SJSA1 (cell line): ENCODE measurements around the gene FLRT1. TPM values are rescaled to one million over a fixed set of nuclear protein-coding genes. Genes with fewer than 3 reads are reported as not detected.

ENCODE experiments used
- DNase-seq, 2 experiments: peaks; one replicate each; pipeline ENCODE4 v3.0.0-alpha.2; 2015 to 2020; ENCODE audit warnings: low spot score in 2 of 2, low read depth in 1 of 2
- H3K27ac ChIP-seq: fragments of 250-450 bp; sonication (Bioruptor Pico); 2 replicates; pipeline ENCODE4 v1.5.1; 2020; ENCODE audit warnings: mild to moderate bottlenecking, moderate library complexity
- H3K27me3 ChIP-seq: fragments of 250-450 bp; sonication (Bioruptor Pico); replicated peaks from 2 replicates; pipeline ENCODE4 v1.5.1; 2020; ENCODE audit warnings: mild to moderate bottlenecking, moderate library complexity
- H3K36me3 ChIP-seq: fragments of 250-450 bp; sonication (Bioruptor Pico); 2 replicates; pipeline ENCODE4 v1.5.1; 2020; ENCODE audit warnings: mild to moderate bottlenecking
- H3K4me1 ChIP-seq: fragments of 250-450 bp; sonication (Bioruptor Pico); replicated peaks from 2 replicates; pipeline ENCODE4 v1.6.1; 2021; ENCODE audit warnings: mild to moderate bottlenecking
- H3K4me3 ChIP-seq: fragments of 250-450 bp; sonication (Bioruptor Pico); 2 replicates; pipeline ENCODE4 v1.5.1; 2020; ENCODE audit warnings: mild to moderate bottlenecking
- H3K9me3 ChIP-seq: fragments of 250-450 bp; sonication (Bioruptor Pico); replicated peaks from 2 replicates; pipeline ENCODE4 v1.5.1; 2020; ENCODE audit warnings: mild to moderate bottlenecking
- total RNA-seq: library from RNA; depleted of rRNA; stranded (reverse); fragments of >200 nt; shearing (Covaris generic); gene quantifications from 2 replicates; pipeline ENCODE4 v1.2.3, GENCODE V29; 2014

Gene FLRT1
- total RNA-seq, 1 experiment from 2014 or later, result 0.18 TPM

DNA sequence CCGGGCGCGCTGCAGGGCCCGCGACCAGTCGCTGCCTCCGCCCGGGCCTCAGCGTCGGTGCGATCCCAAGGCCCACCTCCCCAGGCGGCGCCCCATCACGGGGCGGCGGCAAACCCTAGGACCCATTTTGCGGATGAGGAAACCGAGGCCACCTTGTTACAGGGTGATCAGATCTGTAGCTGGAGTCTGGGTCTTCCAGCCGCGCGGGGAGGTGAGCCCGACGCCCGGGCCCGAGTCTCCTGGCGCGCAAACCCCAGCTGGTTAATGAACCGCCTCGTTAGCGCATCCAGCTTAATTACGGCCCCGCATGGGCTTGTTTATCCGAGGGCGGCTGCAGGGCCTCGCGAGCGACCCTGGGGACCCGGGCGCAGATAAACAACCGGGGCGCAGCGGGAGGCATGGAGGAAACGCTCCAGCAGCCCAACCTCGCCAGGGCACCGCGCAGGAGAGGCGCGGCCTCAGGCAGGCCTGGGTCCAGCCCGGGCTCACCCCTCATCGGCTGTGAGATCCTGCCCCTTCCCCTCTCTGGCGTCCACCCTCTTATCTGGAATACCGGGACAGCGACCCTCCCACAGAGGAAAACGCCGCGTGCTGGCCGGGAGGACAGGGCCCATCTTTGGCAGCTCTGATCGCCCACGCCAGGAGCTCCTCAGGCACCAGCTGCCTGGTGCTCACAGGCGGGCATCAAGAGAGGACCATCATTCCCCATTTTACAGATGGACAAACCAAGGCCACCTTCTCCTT, 34.8 kb upstream of the FLRT1 start:
- H3K4me1 ChIP-seq, result peaks cover 7% of the 10 kb centered on the region; the same call in 1 of the 2 replicates
- no peaks in the 10 kb centered on the region for H3K27me3 ChIP-seq
- DNase-seq, result no peak
- peaks cover 71% of the 10 kb centered on the region for H3K36me3 ChIP-seq
- H3K4me3 ChIP-seq, result no peak overlapping the region
- H3K9me3 ChIP-seq, result no peaks in the 10 kb centered on the region; the same call in 1 of the 2 replicates
- H3K27ac ChIP-seq, result no peak overlapping the region

DNA sequence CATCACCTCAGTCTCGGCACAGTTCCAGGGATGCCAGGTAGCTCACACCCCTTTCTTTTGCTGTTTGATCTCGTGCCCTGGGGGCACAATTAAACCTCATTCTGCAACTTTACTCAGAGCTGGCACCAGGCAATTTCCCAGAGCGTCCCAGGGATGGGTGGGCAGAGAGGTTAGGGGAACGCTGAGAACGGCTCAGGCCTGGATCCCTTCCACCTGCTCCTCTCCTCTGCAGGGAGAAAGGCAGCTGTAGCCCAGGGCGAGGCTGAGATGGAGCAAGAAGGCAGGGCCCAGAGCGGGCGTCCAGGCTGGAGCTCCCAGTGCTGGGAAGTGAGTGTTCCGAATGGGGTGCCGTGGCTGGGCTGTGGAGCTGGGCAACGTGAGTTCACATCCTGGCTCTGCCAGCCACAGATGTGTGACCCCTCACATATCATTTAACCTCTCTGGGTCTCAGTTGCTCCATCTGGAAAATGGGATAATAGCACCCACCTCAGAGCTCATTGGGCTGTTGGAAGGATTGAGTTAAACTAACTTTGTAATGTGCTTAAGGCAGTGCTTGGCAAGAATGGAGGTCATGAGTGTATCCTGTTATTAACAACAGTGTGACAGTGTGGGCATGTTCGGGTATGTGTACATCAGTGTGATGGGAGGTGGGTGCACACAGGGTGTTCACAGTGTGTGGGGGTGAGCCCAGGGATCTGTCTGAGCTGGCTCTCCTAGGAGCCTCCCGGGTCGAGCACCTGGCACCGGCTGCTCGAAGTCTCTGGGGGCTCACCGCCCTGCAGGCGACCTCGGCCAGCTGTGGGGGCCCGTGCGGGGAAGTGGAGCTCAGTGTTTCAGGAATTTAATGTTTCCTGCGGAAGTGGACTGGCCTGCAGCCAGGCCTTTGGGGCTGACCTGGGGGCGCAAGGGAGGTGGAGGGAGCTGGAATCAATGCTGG, 34.0 kb upstream of the FLRT1 start:
- H3K36me3 ChIP-seq, result peaks cover 62% of the 10 kb centered on the region
- no peaks in the 10 kb centered on the region for H3K27me3 ChIP-seq
- no peak overlapping the region for H3K27ac ChIP-seq
- H3K4me3 ChIP-seq, result no peak overlapping the region
- peaks cover 10% of the 10 kb centered on the region for H3K4me1 ChIP-seq
- no peak for DNase-seq
- no peaks in the 10 kb centered on the region; the same call in 1 of the 2 replicates for H3K9me3 ChIP-seq

DNA sequence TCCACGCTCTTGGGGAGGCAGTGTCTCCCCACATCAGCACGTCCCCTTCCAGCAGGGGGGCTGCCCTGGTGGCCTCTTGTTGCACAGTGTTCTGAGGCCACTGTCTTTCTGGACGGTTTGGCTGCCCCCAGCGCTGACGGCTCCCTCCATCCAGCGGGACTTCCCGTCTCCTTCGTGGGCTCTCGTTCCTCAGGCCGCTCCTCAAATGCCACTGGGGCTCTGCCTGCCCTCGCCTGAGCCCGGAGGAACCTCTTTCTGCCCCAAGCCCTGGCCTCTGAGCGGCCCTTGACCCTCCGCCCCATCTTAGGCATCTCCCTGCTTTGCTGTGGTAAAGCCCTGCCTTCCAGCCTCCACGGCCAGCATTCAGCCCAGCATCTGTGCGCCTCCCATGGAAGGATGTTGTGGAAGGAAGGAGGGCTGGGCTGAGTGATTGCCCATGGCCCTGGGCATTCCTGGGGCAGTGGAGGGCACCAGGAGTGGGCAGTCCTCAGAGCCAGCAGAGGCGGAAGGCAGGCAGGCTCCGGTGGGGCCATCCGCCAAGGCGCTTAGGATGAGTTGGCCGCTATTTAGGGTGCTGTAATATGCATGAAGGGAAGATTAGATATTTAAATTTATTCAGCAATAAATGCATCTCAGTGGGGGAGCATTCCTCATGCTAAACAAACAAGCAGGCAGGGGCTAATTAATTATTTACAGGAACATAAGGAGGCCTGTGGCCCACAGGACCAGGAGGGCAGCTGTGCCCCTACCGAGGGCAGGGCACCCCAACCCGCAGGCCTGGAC, 31.7 kb upstream of the FLRT1 start:
- DNase-seq, result no peak
- no peak overlapping the region for H3K27ac ChIP-seq
- H3K36me3 ChIP-seq, result peaks cover 40% of the 10 kb centered on the region
- no peaks in the 10 kb centered on the region for H3K27me3 ChIP-seq
- H3K4me1 ChIP-seq, result peaks cover 20% of the 10 kb centered on the region
- no peak overlapping the region for H3K4me3 ChIP-seq
- no peaks in the 10 kb centered on the region; the same call in 1 of the 2 replicates for H3K9me3 ChIP-seq

DNA sequence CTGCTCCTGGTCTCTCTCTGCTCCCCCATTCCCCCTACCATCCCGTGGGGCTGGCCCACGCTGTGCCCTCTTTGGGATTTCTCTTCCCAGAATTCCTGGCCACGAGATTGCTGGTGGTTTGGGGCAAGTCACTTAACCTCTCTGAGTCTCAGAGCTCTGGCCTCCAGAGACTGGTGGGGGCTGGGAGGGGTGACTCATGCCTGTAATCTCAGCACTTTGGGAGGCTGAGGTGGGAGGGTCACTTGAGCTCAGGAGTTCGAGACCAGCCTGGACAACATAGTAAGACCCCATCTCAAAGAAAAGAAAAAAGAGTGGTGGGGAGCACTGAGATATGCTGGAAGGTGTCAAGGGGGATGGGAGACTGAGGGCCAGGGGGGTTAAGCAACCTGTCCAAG, 31.1 kb upstream of the FLRT1 start:
- Histone ChIP-seq H3K27me3 (no peaks in the 10 kb centered on the region), H3K36me3 (peaks cover 34% of the 10 kb centered on the region), H3K27ac (no peak overlapping the region), H3K4me3 (no peak overlapping the region), H3K9me3 (no peaks in the 10 kb centered on the region; the same call in 1 of the 2 replicates), H3K4me1 (peaks cover 20% of the 10 kb centered on the region)
- DNase-seq, result no peak

DNA sequence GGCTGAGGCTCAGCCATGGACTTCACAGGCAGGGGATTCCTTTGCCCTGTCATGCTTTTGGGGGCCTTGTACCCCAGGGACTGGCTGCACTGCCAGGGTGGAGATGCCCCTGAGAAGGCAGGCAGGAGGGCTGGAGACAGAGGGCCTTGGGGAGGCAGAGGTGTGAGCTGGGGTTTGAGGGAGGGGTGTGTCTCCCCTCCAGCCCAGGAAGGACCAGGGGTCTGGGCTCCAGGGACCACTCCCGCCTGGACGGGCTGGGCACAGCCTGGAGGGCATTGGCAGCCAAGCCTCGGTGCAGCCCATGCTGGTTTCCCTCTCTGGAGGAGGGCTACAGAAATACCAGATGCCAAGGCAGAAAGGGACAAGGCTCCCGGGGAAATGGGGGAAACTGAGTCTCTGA, 30.0 kb upstream of the FLRT1 start:
- Histone ChIP-seq H3K4me3 (no peak overlapping the region), H3K27me3 (no peaks in the 10 kb centered on the region), H3K9me3 (no peaks in the 10 kb centered on the region; the same call in 1 of the 2 replicates), H3K4me1 (peaks cover 20% of the 10 kb centered on the region), H3K36me3 (peaks cover 23% of the 10 kb centered on the region), H3K27ac (no peak overlapping the region)
- no peak for DNase-seq

DNA sequence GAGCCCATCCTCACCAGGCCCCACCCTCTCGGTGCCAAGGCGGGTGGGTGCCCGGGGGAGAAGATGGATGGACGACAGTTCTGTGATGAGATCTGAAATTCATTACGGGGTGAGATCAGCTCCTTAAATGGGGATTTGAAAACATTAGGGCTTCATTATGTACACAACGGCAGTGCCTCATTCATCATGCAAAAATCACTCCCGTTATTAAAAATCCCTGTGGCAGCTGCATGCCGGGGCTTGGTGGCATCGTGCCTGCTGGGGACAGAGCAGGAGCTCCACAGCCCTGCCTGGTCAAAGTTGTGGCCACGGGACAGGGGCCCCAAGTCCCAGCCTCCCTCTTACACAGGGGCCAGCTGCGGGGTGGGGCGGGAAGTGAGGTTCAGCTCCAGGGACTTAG, 29.3 kb upstream of the FLRT1 start:
- Histone ChIP-seq H3K4me3 (no peak overlapping the region), H3K9me3 (no peaks in the 10 kb centered on the region), H3K27me3 (no peaks in the 10 kb centered on the region), H3K4me1 (peaks cover 20% of the 10 kb centered on the region), H3K27ac (no peak overlapping the region), H3K36me3 (peaks cover 16% of the 10 kb centered on the region)
- no peak for DNase-seq

DNA sequence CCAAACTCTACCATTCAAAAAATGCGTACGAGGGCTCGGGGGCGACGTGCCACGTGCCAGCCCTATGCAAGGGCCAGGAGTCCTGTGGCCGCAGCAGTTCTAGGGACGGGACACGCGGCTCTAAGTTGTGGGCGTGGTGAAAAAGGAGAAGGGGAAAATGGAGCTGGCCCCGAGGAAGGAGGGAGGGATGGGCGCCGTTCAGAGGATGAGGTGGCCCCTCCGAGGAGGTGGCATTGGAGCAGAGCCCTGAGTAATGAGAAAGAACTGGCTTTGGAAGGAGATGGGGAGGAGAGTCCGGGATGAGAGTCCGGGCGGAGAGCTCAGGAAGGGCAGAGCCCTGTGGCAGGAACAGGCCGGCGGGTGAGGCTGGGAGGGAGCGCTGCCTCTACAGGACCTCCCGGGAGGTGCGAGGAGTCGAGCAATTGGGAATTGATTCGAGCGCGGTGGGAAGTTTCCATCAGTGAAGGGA, 28.5 kb upstream of the FLRT1 start:
- Histone ChIP-seq H3K9me3 (no peaks in the 10 kb centered on the region), H3K27me3 (no peaks in the 10 kb centered on the region), H3K36me3 (peaks cover 9% of the 10 kb centered on the region), H3K4me1 (peaks cover 13% of the 10 kb centered on the region), H3K4me3 (no peak overlapping the region), H3K27ac (no peak overlapping the region)
- peak in 1 of 2 experiments; percentile 36 for DNase-seq

DNA sequence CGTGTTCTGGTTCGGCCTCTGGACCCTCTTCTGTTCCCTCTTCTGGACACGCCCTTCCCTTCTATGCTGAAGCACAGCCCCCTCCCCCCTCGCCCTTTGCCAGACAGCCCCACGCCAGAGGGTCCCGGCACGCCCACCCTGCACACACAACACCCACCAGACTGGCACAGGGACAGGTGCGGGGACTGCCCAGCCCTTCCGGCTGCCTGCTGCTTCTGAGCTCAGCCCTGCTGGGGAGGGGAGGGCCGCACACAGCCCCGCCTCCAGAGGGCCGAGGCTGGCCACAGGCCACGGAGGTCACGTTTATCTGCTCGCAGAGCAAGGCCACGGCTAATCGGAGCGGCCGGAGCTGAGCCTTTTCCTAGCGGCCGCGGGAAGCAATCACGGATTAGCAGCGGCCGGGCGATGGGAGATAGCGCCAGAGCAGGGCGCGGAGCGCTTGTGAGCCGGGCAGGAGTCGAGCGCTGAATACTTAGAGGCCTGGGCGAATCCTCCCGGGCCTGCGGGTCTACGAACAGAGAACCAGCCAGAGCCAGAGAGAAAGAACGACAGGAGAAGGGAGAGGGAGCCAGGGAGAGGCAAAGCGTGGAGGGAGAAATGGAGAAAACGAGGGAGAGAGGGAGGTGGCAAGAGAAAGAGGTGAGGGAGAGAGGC, 28.0 kb upstream of the FLRT1 start:
- no peak overlapping the region for H3K4me3 ChIP-seq

DNA sequence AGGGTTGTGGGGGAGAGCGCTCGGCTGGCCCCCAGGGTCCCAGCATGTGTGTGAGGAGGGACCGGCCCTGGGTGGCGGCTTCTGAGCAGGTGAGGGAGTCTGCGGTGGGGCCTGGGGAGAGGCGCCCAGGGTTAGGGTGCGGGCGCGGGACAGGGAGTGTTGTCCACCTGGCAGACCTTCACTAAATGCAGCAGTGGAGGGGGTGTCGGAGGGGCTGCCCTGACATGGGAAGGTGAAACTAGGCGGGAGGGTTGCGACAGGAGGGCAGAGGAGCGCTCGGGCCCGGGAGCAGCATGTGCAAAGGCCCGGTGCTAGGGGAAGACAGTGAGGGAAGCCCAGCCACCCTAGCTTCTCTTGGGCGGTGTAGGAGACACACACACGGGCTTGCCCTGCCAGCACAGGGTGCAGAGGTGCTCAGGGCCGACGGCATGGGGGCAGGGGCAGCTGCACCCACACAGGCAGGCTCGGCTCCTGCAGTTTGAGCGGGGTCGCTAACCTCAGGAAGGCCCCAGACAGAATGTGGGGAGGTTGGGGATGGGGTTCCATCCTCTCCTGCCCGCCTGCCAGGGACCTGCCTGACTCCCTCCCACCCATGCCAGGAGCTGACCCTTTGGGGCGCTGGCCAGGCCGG, 27.3 kb upstream of the FLRT1 start:
- DNase-seq, result no peak
- H3K36me3 ChIP-seq, result peaks cover 9% of the 10 kb centered on the region
- peaks cover 12% of the 10 kb centered on the region for H3K4me1 ChIP-seq
- H3K9me3 ChIP-seq, result no peaks in the 10 kb centered on the region
- no peak overlapping the region for H3K27ac ChIP-seq
- H3K4me3 ChIP-seq, result no peak overlapping the region
- H3K27me3 ChIP-seq, result no peaks in the 10 kb centered on the region

More for the DNA sequence above, 28.0 kb upstream of the FLRT1 start:
- Histone ChIP-seq H3K27ac (no peak overlapping the region), H3K27me3 (no peaks in the 10 kb centered on the region), H3K36me3 (peaks cover 9% of the 10 kb centered on the region), H3K9me3 (no peaks in the 10 kb centered on the region), H3K4me1 (peaks cover 12% of the 10 kb centered on the region)
- no peak for DNase-seq

DNA sequence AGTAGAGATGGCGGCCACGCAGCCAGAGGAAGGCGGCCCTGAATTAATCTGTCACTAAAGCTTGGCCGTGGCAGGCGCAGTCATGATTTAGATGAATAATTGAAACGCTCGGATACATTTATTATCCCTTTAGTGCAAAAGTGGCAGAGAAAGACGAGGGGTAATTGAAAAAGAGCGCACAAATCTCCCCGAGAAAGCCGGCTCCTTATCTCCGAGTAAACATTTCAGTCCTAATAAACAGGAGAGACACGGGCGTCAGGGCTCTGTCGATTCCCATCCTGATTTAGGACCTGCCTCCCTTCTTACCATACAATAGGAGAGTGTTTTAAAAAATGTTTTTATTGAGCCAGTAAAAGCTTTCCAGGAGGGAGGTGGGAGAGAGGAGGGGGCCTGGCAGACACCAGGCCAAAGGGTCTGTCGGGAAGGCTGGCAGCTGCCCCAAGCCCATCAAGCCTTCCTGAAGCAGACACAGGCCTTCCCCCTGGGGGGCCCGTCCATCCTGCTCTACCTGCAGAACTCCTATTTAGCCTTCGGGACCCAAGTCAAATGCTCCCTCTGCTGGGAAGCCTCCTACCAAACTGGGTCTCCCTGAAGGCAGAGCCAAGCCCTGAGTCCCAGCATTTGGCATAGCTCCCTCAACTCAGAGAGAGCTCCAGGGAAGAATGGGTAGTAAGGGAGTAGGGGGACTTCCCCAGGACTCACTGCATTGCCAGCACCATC, 26.7 kb upstream of the FLRT1 start:
- H3K4me3 ChIP-seq, result no peak overlapping the region

DNA sequence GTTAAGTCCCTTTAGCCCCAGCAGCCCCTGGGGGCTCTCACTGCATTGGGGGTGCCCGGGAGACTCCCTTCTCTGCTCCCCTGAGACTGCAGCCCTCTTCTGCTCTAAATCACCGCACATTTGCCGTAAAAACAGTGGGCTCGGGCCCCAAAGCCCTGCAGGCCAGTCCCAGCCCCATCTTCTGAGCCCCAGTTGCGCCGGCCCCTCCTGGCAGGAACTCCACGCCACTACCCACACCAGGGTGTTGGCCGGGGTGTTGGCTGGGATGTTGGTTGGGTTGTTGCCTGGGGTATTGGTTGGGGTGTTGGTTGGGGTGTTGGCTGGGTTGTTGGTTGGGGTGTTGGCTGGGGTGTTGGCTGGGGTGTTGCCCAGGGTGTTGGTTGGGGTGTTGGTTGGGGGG, 26.0 kb upstream of the FLRT1 start:
- Histone ChIP-seq H3K27me3 (no peaks in the 10 kb centered on the region), H3K4me1 (peaks cover 12% of the 10 kb centered on the region), H3K27ac (no peak overlapping the region), H3K36me3 (0 out of 2 replicates have a peak, but pooled peaks cover 6% of the 10 kb centered on the region), H3K4me3 (no peak overlapping the region), H3K9me3 (no peaks in the 10 kb centered on the region)
- DNase-seq, result no peak

More for the DNA sequence above, 26.7 kb upstream of the FLRT1 start:
- no peak overlapping the region for H3K27ac ChIP-seq
- no peak for DNase-seq
- no peaks in the 10 kb centered on the region for H3K9me3 ChIP-seq
- peaks cover 12% of the 10 kb centered on the region for H3K4me1 ChIP-seq
- no peaks in the 10 kb centered on the region for H3K27me3 ChIP-seq
- peaks cover 9% of the 10 kb centered on the region; the same call in 1 of the 2 replicates for H3K36me3 ChIP-seq

DNA sequence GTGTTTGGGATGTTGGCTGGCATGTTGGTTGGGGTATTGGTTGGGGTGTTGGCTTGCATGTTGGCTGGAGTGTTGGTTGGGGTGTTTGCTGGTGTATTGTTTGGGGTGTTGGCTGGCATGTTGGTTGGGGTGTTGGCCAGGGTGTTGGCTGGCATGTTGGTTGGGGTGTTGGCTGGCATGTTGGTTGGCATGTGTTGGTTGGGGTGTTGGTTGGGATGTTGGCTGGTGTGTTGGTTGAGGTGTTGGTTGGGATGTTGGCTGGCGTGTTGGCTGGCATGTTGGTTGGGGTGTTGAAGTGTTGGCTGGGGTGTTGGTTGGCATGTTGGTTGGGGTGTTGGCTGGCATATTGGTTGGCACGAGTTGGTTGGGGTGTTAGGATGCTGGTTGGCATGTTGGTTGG, 24.9 kb upstream of the FLRT1 start:
- Histone ChIP-seq H3K9me3 (no peaks in the 10 kb centered on the region), H3K36me3 (no peaks in the 10 kb centered on the region), H3K27ac (no peak overlapping the region), H3K4me3 (no peak overlapping the region), H3K27me3 (no peaks in the 10 kb centered on the region), H3K4me1 (peaks cover 12% of the 10 kb centered on the region)
- no peak for DNase-seq
